ENCODE measurements around the gene UBE2S.

Gene UBE2S

DNA sequence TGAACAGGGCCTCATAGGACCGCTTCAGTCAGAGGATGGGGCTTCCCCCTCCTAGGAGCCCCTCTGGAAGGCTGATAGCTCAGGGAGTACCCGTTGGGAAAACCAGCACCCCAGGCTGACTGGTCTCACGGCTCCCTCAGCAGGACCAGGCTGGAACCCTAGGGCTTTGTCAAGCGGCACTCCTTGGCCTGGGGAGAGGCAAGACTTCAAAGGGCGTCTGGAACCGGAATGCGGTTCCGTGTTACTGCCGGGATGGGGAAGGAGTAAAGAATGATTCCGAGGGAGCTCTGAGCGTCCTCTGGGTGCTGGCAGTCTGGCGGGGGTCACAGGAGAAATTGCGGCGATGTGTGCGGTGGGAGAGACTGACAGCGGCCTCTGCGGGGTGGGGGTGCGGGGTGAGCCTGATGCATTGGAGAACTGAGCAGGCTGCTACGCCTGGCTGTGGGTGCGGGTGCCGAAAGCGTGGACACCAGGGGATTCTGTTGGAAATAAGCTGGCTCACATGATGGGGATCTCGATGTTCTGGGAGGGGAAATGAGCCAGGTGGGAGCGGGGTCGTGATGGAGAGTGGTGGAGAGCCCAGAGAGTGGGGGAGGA lies 54.9 kb downstream of the UBE2S start:
- Histone ChIP-seq H3K27ac (ENCODE audit: low read depth, low read length) (no peak overlapping the region), H3K4me3 (ENCODE audit: insufficient read depth, low read length, poor library complexity, severe bottlenecking) (no peak overlapping the region), H4K20me1 (ENCODE audit: low read depth, low read length) (no peaks in the 10 kb centered on the region), H3K27me3 (ENCODE audit: low read length) (no peaks in the 10 kb centered on the region), H3K9me2 (replicated peaks; ENCODE audit: insufficient read depth, low read length) (no peaks in the 10 kb centered on the region), H2AFZ (ENCODE audit: low read depth, low read length, severe bottlenecking) (no peak overlapping the region), H3K9ac (ENCODE audit: low read length) (no peak overlapping the region), H3K79me2 (ENCODE audit: insufficient read depth, low read length) (no peaks in the 10 kb centered on the region), H3F3A (ENCODE audit: insufficient read depth) (no peaks in the 10 kb centered on the region), H3K36me3 (ENCODE audit: low read length) (no peaks in the 10 kb centered on the region), H3K9me3 (ENCODE audit: insufficient read depth, low read length) (no peaks in the 10 kb centered on the region), H3K4me2 (ENCODE audit: low read depth, low read length, poor library complexity, severe bottlenecking) (no peak overlapping the region)
- TF ChIP-seq, protein P1, sequence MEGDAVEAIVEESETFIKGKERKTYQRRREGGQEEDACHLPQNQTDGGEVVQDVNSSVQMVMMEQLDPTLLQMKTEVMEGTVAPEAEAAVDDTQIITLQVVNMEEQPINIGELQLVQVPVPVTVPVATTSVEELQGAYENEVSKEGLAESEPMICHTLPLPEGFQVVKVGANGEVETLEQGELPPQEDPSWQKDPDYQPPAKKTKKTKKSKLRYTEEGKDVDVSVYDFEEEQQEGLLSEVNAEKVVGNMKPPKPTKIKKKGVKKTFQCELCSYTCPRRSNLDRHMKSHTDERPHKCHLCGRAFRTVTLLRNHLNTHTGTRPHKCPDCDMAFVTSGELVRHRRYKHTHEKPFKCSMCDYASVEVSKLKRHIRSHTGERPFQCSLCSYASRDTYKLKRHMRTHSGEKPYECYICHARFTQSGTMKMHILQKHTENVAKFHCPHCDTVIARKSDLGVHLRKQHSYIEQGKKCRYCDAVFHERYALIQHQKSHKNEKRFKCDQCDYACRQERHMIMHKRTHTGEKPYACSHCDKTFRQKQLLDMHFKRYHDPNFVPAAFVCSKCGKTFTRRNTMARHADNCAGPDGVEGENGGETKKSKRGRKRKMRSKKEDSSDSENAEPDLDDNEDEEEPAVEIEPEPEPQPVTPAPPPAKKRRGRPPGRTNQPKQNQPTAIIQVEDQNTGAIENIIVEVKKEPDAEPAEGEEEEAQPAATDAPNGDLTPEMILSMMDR (IDR thresholded peaks at IDR 0.05; ENCODE audit: insufficient read depth, low read length, poor library complexity, severe bottlenecking), result no peak
- TF ChIP-seq EZH2phosphoT487 (conservative IDR thresholded peaks at IDR 0.05; ENCODE audit: low read length), result no peak

DNA sequence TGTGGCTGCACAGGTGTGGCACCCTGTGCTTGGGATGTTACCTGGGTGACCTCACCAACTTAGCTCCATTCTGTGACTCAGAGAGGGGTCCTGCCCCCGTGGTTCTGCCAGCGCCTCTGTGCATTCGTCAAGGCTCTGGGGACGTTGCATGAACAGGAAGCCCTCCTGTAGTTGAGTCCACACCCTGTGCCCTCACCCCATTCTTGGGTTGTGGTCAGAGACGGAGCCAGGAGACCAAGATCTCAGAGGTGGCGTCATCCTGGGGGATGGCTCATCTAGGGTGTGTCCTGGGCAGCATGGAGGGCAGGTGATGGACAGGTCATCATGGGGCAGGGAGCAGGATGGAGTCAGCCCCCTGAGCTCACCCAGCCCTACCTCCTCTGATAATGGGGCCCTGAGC lies 55.5 kb downstream of the UBE2S start:
- H3K9ac ChIP-seq (ENCODE audit: low read length), result no peak overlapping the region
- H3K4me3 ChIP-seq (ENCODE audit: insufficient read depth, low read length, poor library complexity, severe bottlenecking), result no peak overlapping the region
- no peaks in the 10 kb centered on the region for H3F3A ChIP-seq (ENCODE audit: insufficient read depth)
- H2AFZ ChIP-seq (ENCODE audit: low read depth, low read length, severe bottlenecking), result no peak overlapping the region
- no peaks in the 10 kb centered on the region for H4K20me1 ChIP-seq (ENCODE audit: low read depth, low read length)
- no peak overlapping the region for H3K4me2 ChIP-seq (ENCODE audit: low read depth, low read length, poor library complexity, severe bottlenecking)
- no peaks in the 10 kb centered on the region for H3K36me3 ChIP-seq (ENCODE audit: low read length)
- no peak overlapping the region for H3K27ac ChIP-seq (ENCODE audit: low read depth, low read length)
- no peaks in the 10 kb centered on the region for H3K27me3 ChIP-seq (ENCODE audit: low read length)
- H3K9me3 ChIP-seq (ENCODE audit: insufficient read depth, low read length), result no peaks in the 10 kb centered on the region
- H3K79me2 ChIP-seq (ENCODE audit: insufficient read depth, low read length), result no peaks in the 10 kb centered on the region
- no peaks in the 10 kb centered on the region for H3K9me2 ChIP-seq (replicated peaks; ENCODE audit: insufficient read depth, low read length)
- TF ChIP-seq, protein P1 (IDR thresholded peaks at IDR 0.05; ENCODE audit: insufficient read depth, low read length, poor library complexity, severe bottlenecking), result no peak
- TF ChIP-seq EZH2phosphoT487 (conservative IDR thresholded peaks at IDR 0.05; ENCODE audit: low read length), result no peak

DNA sequence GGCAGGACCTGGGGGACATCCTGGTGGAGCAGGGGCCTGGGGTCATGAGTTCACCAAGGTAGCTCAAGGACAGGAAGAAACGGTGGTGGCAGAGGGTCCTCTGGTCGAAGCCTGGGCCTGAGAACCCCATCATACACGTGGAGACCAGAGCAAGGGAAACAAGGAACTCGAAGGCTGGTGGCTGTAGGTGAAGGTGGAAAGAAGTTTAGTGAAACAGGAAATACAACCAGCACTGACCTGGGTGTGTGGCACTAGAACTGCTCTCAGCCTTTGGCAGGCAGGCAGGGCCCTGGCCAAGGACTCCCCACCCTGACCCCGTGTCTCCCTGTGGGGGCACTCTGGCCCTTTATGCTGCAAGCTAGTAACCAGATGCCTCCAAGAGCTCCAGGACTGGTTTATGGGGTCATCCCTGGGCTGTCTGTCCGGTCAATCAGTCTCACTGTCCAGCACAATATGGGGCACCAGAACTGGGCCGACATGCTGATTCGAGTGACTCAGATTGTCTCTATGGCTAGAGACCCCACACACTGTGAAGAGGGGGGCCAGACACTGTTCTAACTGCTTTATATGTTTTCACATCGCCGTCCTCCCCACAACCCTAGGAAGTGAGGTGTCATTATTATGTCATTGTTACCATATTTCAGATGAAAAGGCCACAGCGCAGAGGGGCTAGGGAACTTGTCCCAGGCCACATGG lies 56.8 kb downstream of the UBE2S start:
- no peak overlapping the region for H3K9ac ChIP-seq (ENCODE audit: low read length)
- no peaks in the 10 kb centered on the region for H4K20me1 ChIP-seq (ENCODE audit: low read depth, low read length)
- no peaks in the 10 kb centered on the region for H3F3A ChIP-seq (ENCODE audit: insufficient read depth)
- no peak for TF ChIP-seq EZH2phosphoT487 (conservative IDR thresholded peaks at IDR 0.05; ENCODE audit: low read length)
- TF ChIP-seq, protein P1 (IDR thresholded peaks at IDR 0.05; ENCODE audit: insufficient read depth, low read length, poor library complexity, severe bottlenecking), result no peak
- H3K27ac ChIP-seq (ENCODE audit: low read depth, low read length), result no peak overlapping the region
- H2AFZ ChIP-seq (ENCODE audit: low read depth, low read length, severe bottlenecking), result no peak overlapping the region
- H3K27me3 ChIP-seq (ENCODE audit: low read length), result no peaks in the 10 kb centered on the region
- H3K9me3 ChIP-seq (ENCODE audit: insufficient read depth, low read length), result no peaks in the 10 kb centered on the region
- H3K4me2 ChIP-seq (ENCODE audit: low read depth, low read length, poor library complexity, severe bottlenecking), result no peak overlapping the region
- H3K36me3 ChIP-seq (ENCODE audit: low read length), result no peaks in the 10 kb centered on the region
- H3K79me2 ChIP-seq (ENCODE audit: insufficient read depth, low read length), result no peaks in the 10 kb centered on the region
- H3K4me3 ChIP-seq (ENCODE audit: insufficient read depth, low read length, poor library complexity, severe bottlenecking), result no peak overlapping the region
- no peaks in the 10 kb centered on the region for H3K9me2 ChIP-seq (replicated peaks; ENCODE audit: insufficient read depth, low read length)
